Mucosa of rectum (tissue), 2 donors: ENCODE measurements around the gene LRRC15.

Experiments
- H3K27ac ChIP-seq, 2 donors: one replicate each; pipeline ENCODE4 v1.7.0; 2013; ENCODE audit warnings: inconsistent platforms in 2 of 2, low read depth in 2 of 2, low read length in 2 of 2
- H3K27me3 ChIP-seq, 2 donors: one replicate each; pipeline ENCODE4 v1.7.0; 2013; ENCODE audit warnings: low read length in 2 of 2; ENCODE audit not compliant: control insufficient read depth in 2 of 2, insufficient read depth in 2 of 2
- H3K36me3 ChIP-seq, 2 donors: one replicate each; pipeline ENCODE4 v1.7.0; 2013; ENCODE audit warnings: low read length in 2 of 2; ENCODE audit not compliant: control insufficient read depth in 2 of 2, insufficient read depth in 2 of 2
- H3K4me1 ChIP-seq, 2 donors: one replicate each; pipeline ENCODE4 v1.7.0; 2013; ENCODE audit warnings: low read length in 2 of 2, mild to moderate bottlenecking in 1 of 2; ENCODE audit not compliant: control insufficient read depth in 2 of 2, insufficient read depth in 2 of 2
- H3K4me3 ChIP-seq, 2 donors: one replicate each; pipeline ENCODE4 v1.7.0; 2013; ENCODE audit warnings: low read length in 2 of 2
- H3K9ac ChIP-seq, 2 donors: one replicate each; pipeline ENCODE4 v1.7.0; 2013; ENCODE audit warnings: low read length in 2 of 2, low read depth in 1 of 2, mild to moderate bottlenecking in 1 of 2
- H3K9me3 ChIP-seq, 2 donors: one replicate each; pipeline ENCODE4 v1.7.0; 2013; ENCODE audit warnings: low read length in 2 of 2; ENCODE audit not compliant: control insufficient read depth in 2 of 2
- donor health status: healthy.
- donor health status: Normal muscosa, but diverticular disease.

LRRC15 gene

DNA sequence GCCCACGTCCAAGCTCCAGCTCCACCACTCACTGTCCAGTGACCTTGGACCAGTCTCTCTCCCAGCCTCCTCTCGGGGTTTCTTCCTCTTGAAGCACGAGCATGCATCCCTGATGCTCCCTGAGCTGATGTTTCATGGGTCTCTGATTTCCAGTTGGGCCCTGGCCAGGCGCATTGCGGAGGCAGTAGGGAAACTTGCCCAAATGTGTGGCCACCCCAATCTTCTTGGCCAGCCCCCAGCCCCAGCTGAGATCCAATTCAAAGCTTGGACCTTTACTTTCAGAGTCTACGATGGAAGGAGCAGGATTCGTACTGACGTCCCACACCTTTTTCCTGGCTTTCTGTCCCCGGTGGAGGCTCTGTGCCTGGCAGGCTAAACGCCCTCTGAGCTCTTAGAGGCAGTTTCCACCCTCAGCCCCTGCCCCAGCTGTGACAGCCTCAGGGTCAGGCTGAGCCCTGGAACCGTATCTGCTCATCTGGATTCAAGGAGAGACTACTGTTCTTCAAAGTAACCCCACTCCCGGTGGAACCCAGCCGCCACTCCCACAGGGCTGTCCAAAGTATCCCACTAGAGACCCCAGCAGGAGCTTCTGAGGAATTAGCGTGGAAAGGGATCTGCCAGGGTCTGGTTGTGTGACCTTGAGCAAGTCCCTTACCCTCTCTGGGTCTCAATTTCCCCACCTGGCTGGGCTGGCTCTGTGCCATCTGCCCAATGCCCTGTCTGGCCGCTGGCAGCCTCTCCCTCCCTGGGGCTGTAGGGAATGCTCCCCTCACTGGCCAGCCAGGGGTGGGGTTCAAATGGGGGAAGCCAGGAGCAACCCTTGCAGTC is 55.8 kb downstream of the LRRC15 start:
- H3K4me1 ChIP-seq: peaks cover 5 to 13% of the 10 kb centered on the region in 2 donors
- peaks cover 0 to 2% of the 10 kb centered on the region in 2 donors for H3K27me3 ChIP-seq
- H3K4me3 ChIP-seq: no peak overlapping the region
- no peak overlapping the region for H3K9ac ChIP-seq
- H3K36me3 ChIP-seq: no peaks in the 10 kb centered on the region
- no peaks in the 10 kb centered on the region for H3K9me3 ChIP-seq
- no peak overlapping the region for H3K27ac ChIP-seq

- Histone ChIP-seq H3K9ac (no peak overlapping the region), H3K4me3 (no peak overlapping the region)
These were observed 56.7 kb downstream of the LRRC15 start for GRCh38 chr3:194312743-194313281.

DNA sequence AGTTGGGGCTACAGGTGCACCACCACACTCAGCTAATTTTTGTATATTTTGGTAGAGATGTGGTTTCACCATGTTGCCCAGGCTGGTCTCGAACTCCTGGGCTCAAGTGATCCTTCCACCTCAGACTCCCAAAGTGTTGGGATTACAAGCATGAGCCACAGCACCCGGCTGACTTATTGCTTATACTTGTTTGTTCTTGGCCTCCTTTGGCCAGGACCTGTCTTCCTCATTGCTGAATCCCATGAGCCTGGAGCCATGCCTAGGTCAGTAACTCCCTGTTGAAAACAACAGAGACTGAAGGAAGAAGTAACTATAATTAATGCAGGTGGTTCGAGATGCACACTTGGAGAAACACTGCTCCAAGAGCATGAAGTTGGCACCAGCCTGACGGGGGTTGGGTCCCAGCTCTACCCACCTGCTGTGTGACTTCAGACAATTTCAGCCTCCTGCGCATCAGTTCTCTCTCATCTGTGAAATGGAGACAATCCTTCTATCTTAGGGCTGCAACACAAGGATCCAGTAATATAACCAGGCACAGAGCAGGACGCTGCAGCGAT is 57.3 kb downstream of the LRRC15 start:
- H3K36me3 ChIP-seq: no peaks in the 10 kb centered on the region
- peaks cover 5 to 13% of the 10 kb centered on the region in 2 donors for H3K4me1 ChIP-seq
- H3K4me3 ChIP-seq: no peak overlapping the region
- no peak overlapping the region for H3K9ac ChIP-seq
- H3K9me3 ChIP-seq: no peaks in the 10 kb centered on the region
- H3K27ac ChIP-seq: no peak overlapping the region
- peaks cover 0 to 2% of the 10 kb centered on the region in 2 donors for H3K27me3 ChIP-seq

More at GRCh38 chr3:194312743-194313281, 56.7 kb downstream of the LRRC15 start:
- peaks cover 0 to 2% of the 10 kb centered on the region in 2 donors for H3K27me3 ChIP-seq
- H3K27ac ChIP-seq: no peak overlapping the region
- H3K4me1 ChIP-seq: peaks cover 5 to 13% of the 10 kb centered on the region in 2 donors
- no peaks in the 10 kb centered on the region for H3K36me3 ChIP-seq
- H3K9me3 ChIP-seq: no peaks in the 10 kb centered on the region

GRCh38 chr3:194311000-194311399 is 58.5 kb downstream of the LRRC15 start:
- no peak overlapping the region for H3K27ac ChIP-seq
- H3K36me3 ChIP-seq: no peaks in the 10 kb centered on the region
- H3K9me3 ChIP-seq: no peaks in the 10 kb centered on the region
- peaks cover 12 to 13% of the 10 kb centered on the region in 2 donors for H3K4me1 ChIP-seq
- peaks cover 0 to 4% of the 10 kb centered on the region in 2 donors for H3K27me3 ChIP-seq
- H3K9ac ChIP-seq: no peak overlapping the region
- no peak overlapping the region for H3K4me3 ChIP-seq

DNA sequence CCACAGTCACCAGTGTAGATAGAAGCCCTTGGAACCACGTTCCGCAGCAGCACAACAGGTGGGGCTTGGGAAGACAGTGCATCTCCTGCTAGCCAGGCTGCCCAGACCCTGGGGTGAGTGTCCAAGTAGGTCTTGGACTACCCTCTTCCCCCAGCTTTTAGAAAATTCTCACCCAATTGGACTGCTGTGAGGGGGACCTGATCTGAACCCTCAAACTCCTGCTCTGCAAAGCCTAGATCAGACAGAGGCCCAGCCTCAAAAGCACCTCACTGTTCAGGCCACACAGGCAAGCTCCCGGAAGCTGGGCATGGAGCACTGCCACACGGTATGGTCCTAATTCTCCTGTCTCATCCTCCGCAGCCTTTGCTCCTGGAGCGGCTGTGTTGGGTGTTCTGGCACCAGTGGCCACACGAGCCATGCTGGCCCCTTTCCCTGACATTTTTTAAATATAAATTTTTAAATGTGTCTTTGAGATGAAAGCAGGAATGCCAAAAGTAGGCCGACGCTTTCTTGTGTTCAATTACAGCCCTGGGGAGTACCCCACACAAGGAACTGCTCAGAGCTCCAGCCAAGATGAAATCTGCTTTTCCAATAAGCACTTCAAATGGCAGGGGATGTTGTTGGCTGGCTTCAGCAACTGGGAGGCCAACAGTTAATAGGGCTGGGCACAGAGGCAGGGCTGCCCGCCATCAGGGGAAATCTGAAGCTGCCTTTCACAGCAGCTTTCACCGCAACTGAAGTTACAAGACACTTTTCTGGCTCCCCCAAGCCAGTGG is 59.3 kb downstream of the LRRC15 start:
- peaks cover 0 to 4% of the 10 kb centered on the region in 2 donors for H3K27me3 ChIP-seq
- no peak overlapping the region for H3K27ac ChIP-seq
- no peaks in the 10 kb centered on the region for H3K9me3 ChIP-seq
- no peak overlapping the region for H3K9ac ChIP-seq
- H3K4me3 ChIP-seq: no peak overlapping the region
- no peaks in the 10 kb centered on the region for H3K36me3 ChIP-seq
- H3K4me1 ChIP-seq: peaks cover 7 to 9% of the 10 kb centered on the region in 2 donors

- Histone ChIP-seq H3K27me3 (peaks cover 1 to 4% of the 10 kb centered on the region in 2 donors), H3K9me3 (no peaks in the 10 kb centered on the region), H3K9ac (no peak overlapping the region), H3K27ac (no peak overlapping the region), H3K4me1 (peaks cover 2 to 7% of the 10 kb centered on the region in 2 donors), H3K36me3 (no peaks in the 10 kb centered on the region), H3K4me3 (no peak overlapping the region)
These were observed 60.7 kb downstream of the LRRC15 start for GRCh38 chr3:194308601-194309449.

DNA sequence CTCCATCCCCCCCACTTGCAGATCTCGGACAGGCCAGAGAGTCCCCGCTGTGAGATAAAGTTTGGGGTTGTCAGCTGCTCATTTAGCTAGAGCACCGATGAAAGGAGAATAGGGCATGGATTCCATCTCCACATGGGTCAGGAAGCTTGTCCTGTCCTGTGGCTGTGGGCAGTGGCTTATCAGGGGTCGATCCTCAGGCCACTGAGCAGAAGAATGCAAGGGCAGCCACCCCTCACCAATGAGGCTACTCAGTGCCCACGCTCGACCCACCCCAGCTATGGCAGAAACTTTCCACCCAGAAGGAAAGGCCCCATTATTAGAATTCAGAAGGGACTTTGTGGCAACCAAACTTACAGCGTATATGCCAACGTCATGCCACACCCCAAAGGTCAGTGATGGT is 61.7 kb downstream of the LRRC15 start:
- Histone ChIP-seq H3K9ac (no peak overlapping the region), H3K9me3 (no peaks in the 10 kb centered on the region), H3K4me1 (peaks cover 2 to 7% of the 10 kb centered on the region in 2 donors), H3K27me3 (peaks cover 1 to 2% of the 10 kb centered on the region in 2 donors), H3K36me3 (no peaks in the 10 kb centered on the region), H3K4me3 (no peak overlapping the region), H3K27ac (no peak overlapping the region)

GRCh38 chr3:194306771-194307640 is 62.5 kb downstream of the LRRC15 start:
- H3K9ac ChIP-seq: no peak overlapping the region
- H3K27me3 ChIP-seq: peaks cover 1 to 2% of the 10 kb centered on the region in 2 donors

More at GRCh38 chr3:194306771-194307640, 62.5 kb downstream of the LRRC15 start:
- Histone ChIP-seq H3K9me3 (no peaks in the 10 kb centered on the region), H3K4me3 (no peak overlapping the region), H3K36me3 (no peaks in the 10 kb centered on the region), H3K27ac (peak overlapping the region in 1 of 2 donors; percentile 48), H3K4me1 (peaks cover 0 to 7% of the 10 kb centered on the region in 2 donors)
